Measurements from ENCODE around the gene MT2A.

DNA sequence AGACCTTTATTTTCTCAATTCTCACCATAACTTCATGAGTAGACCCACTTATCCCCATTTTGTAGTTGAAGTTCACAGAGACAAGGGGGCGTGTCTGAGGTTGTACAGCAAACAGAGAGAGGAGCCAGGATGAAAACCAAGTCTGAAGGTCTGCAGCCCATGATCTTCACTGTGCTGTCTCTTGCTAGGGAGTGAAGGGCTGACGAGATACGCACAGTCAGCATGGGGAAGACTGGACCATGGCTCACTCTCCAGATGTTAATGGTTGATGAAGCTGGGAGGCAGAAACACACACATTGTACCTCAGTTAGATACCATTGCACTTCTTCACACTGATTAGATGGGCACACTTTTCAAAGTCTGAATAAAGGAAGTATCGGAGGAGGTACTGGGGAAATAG, 49.3 kb upstream of the MT2A start:
- TF ChIP-seq EP300 (IDR thresholded peaks at IDR 0.05) (no peak), POLR2A (IDR thresholded peaks at IDR 0.05) (no peak)
